GM12891 (cell line): ENCODE results near the gene CCDC136.

Experiments
- POLR2A ChIP-seq: IDR thresholded peaks from 2 replicates; pipeline ENCODE4 v1.6.1; 2011; ENCODE audit warnings: low read depth, low read length, control low read depth
- POLR2AphosphoS5 ChIP-seq: IDR thresholded peaks from 2 replicates; pipeline ENCODE4 v1.6.1; 2011; ENCODE audit warnings: low read depth, low read length, control low read depth
- SPI1 ChIP-seq: IDR thresholded peaks from 2 replicates; pipeline ENCODE4 v1.6.1; 2011; ENCODE audit warnings: low read depth, low read length, control low read depth

GRCh38 chr7:128869138-128869943 lies 77.6 kb downstream of the CCDC136 start:
- TF ChIP-seq POLR2AphosphoS5 (no peak), POLR2A (no peak), SPI1 (no peak)
